KMS-11 (cell line): ENCODE data around the gene WARS2.

Experiments
- H2AFZ ChIP-seq: fragments of 200-600 bp; sonication (generic); 2 replicates; pipeline ENCODE4 v1.6.1; 2016; ENCODE audit warnings: antibody characterized with exemption, mixed run types, low read depth
- H3K27ac ChIP-seq: fragments of 200-600 bp; sonication (generic); 2 replicates; pipeline ENCODE4 v1.6.1; 2016; ENCODE audit warnings: mild to moderate bottlenecking, mixed run types
- H3K27me3 ChIP-seq: fragments of 200-600 bp; sonication (generic); 2 replicates; pipeline ENCODE4 v1.6.1; 2017; ENCODE audit warnings: mild to moderate bottlenecking, low read depth, mixed run types, moderate library complexity; ENCODE audit not compliant: insufficient read depth
- H3K36me3 ChIP-seq: fragments of 200-600 bp; sonication (generic); 2 replicates; pipeline ENCODE4 v1.6.1; 2017; ENCODE audit warnings: mild to moderate bottlenecking, mixed run types; ENCODE audit not compliant: insufficient read depth
- H3K4me1 ChIP-seq: fragments of 200-600 bp; sonication (generic); 2 replicates; pipeline ENCODE4 v1.6.1; 2016; ENCODE audit warnings: mild to moderate bottlenecking, low read depth, mixed run types; ENCODE audit not compliant: poor library complexity, severe bottlenecking
- H3K4me2 ChIP-seq: fragments of 200-600 bp; sonication (generic); 2 replicates; pipeline ENCODE4 v1.7.0; 2016; ENCODE audit warnings: mild to moderate bottlenecking, mixed run types
- H3K4me3 ChIP-seq: fragments of 200-600 bp; sonication (generic); IDR thresholded peaks from 2 replicates; pipeline ENCODE4 v1.6.1; 2017; ENCODE audit warnings: low read depth, low read length, mixed read lengths; ENCODE audit not compliant: insufficient read depth
- H3K79me2 ChIP-seq: fragments of 200-600 bp; sonication (generic); 2 replicates; pipeline ENCODE4 v1.6.1; 2016; ENCODE audit warnings: low read depth, mixed run types; ENCODE audit not compliant: insufficient read depth
- H3K9ac ChIP-seq: fragments of 200-600 bp; sonication (generic); 2 replicates; pipeline ENCODE4 v1.6.1; 2016; ENCODE audit warnings: mild to moderate bottlenecking, mixed run types
- H4K20me1 ChIP-seq: fragments of 200-600 bp; sonication (generic); 2 replicates; pipeline ENCODE4 v1.6.1; 2016; ENCODE audit warnings: mild to moderate bottlenecking, mixed run types; ENCODE audit not compliant: insufficient read depth
- TF ChIP-seq, protein P1 (sequence below): fragments of 200-600 bp; sonication (generic); conservative IDR thresholded peaks from 2 replicates; pipeline ENCODE4 v1.6.1; 2017; ENCODE audit warnings: low read depth, mild to moderate bottlenecking, antibody characterized with exemption, low read length, moderate library complexity, mixed read lengths

WARS2 gene

DNA sequence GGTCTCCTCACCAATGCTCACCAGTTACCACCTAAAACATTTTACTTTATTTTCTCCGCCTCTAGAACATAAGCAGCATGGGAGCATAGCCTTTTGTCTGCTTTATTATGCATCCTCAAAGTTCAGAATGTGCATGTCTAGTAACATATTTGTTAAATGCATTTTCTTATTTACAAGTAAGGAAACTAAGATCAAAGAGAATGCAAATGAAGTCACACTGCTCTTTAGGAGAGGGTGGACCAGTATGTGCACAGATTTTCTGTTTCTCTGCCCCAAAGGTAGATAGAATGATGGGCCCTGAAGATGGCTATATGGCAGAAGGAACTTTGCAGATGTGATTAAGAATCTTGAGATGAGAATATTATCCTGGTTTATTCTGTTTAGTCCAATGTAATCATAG, 9.7 kb upstream of the WARS2 start:
- Histone ChIP-seq H3K4me1 (no peaks in the 10 kb centered on the region), H3K27me3 (no peaks in the 10 kb centered on the region), H3K4me2 (no peak overlapping the region), H3K79me2 (no peaks in the 10 kb centered on the region), H2AFZ (no peak overlapping the region), H3K4me3 (no peak overlapping the region), H3K27ac (no peak overlapping the region), H4K20me1 (no peaks in the 10 kb centered on the region), H3K36me3 (no peaks in the 10 kb centered on the region), H3K9ac (no peak overlapping the region)
- TF ChIP-seq, protein P1, sequence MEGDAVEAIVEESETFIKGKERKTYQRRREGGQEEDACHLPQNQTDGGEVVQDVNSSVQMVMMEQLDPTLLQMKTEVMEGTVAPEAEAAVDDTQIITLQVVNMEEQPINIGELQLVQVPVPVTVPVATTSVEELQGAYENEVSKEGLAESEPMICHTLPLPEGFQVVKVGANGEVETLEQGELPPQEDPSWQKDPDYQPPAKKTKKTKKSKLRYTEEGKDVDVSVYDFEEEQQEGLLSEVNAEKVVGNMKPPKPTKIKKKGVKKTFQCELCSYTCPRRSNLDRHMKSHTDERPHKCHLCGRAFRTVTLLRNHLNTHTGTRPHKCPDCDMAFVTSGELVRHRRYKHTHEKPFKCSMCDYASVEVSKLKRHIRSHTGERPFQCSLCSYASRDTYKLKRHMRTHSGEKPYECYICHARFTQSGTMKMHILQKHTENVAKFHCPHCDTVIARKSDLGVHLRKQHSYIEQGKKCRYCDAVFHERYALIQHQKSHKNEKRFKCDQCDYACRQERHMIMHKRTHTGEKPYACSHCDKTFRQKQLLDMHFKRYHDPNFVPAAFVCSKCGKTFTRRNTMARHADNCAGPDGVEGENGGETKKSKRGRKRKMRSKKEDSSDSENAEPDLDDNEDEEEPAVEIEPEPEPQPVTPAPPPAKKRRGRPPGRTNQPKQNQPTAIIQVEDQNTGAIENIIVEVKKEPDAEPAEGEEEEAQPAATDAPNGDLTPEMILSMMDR, result no peak

DNA sequence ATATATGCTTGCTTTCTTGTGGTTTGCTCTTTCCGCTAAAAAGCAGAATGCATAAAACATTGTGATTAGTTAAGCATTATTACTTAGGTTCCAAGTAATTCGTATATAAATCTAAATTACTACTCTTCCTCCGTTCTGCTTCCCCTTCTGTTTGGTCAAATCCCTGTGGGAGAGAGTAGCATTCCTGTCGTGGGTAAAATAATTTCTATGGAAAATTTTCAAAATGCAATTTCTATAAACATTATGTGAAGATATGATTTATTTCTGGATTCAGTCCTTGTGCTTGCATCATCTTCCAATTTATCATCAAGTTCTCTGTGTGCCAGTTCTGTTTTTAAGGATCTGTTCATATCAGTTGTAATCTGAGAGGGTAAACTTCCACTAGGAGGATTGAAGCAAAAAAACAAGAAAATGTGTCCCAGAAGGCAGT, 7.2 kb upstream of the WARS2 start:
- Histone ChIP-seq H3K9ac (no peak overlapping the region), H3K27me3 (no peaks in the 10 kb centered on the region), H3K27ac (no peak overlapping the region), H4K20me1 (no peaks in the 10 kb centered on the region), H3K4me1 (no peaks in the 10 kb centered on the region), H3K79me2 (no peaks in the 10 kb centered on the region), H3K4me3 (no peak overlapping the region), H3K4me2 (no peak overlapping the region), H2AFZ (no peak overlapping the region), H3K36me3 (no peaks in the 10 kb centered on the region)
- TF ChIP-seq, protein P1, result no peak

DNA sequence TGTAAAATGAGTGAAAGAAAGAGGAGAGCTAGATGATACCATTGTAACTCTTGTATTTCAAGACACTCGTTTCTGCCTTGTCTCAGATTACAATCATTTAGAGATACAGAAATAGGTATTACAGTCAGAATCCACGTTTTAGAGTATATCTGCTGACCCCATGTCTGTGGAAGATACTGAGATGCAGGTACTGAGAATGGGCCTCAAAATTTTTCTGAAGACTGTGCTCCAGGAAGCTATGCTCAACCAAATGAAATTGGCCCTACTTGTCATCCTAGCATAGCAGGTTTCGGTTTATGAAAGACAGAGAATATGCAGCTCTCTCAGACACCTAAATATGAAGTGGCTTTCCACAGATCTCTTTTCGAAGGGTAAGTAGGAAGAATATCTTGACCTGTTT, 6.0 kb upstream of the WARS2 start:
- H3K79me2 ChIP-seq, result no peaks in the 10 kb centered on the region
- H4K20me1 ChIP-seq, result no peaks in the 10 kb centered on the region
- no peak overlapping the region for H2AFZ ChIP-seq
- no peaks in the 10 kb centered on the region for H3K36me3 ChIP-seq
- H3K4me3 ChIP-seq, result no peak overlapping the region
- H3K4me1 ChIP-seq, result peaks cover 3% of the 10 kb centered on the region
- H3K4me2 ChIP-seq, result no peak overlapping the region
- no peaks in the 10 kb centered on the region for H3K27me3 ChIP-seq
- H3K27ac ChIP-seq, result no peak overlapping the region
- H3K9ac ChIP-seq, result no peak overlapping the region
- TF ChIP-seq, protein P1, result no peak

DNA sequence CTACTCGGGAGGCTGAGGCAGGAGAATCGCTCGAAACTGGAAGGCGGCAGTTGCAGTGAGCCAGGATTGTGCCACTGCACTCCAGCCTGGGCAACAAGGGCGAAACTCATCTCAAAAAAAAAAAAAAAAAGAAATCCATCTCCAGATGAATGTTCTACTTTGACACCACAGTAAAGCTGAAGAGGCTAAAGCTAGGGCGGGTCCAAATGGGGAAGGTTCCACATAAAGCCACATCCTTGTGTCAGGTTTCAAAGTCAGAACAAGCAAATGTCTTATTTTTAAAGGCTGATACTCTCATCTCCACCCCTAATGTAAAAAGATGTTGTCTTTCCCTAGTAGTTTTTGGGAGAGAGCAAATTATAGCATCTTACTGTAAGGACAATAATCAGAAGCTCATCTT, 4.4 kb upstream of the WARS2 start:
- Histone ChIP-seq H3K9ac (no peak overlapping the region), H3K36me3 (no peaks in the 10 kb centered on the region), H3K4me2 (no peak overlapping the region), H4K20me1 (no peaks in the 10 kb centered on the region), H3K27me3 (no peaks in the 10 kb centered on the region), H3K27ac (no peak overlapping the region), H3K4me1 (peaks cover 8% of the 10 kb centered on the region), H2AFZ (no peak overlapping the region), H3K4me3 (no peak overlapping the region), H3K79me2 (no peaks in the 10 kb centered on the region)
- TF ChIP-seq, protein P1, result no peak
